HG03439 (cell line): ENCODE data around the gene MGLL.
"Not testable (repeated sequence)": the region's sequence is repeated elsewhere in the genome, so short reads cannot be mapped to it uniquely, and the experiment has no call there.

Experiments
- ATAC-seq: cut with Tn5 transposase; IDR thresholded peaks from one replicate; pipeline ENCODE4 v1.9.1; 2021; ENCODE audit warnings: mild to moderate bottlenecking, moderate library complexity; ENCODE audit not compliant: unreplicated experiment

Gene MGLL

GRCh38 chr3:127692501-127693335, 129.6 kb downstream of the MGLL start:
- ATAC-seq = no peak

- no peak for ATAC-seq
Measured at GRCh38 chr3:127691974-127692373, 130.3 kb downstream of the MGLL start.

DNA sequence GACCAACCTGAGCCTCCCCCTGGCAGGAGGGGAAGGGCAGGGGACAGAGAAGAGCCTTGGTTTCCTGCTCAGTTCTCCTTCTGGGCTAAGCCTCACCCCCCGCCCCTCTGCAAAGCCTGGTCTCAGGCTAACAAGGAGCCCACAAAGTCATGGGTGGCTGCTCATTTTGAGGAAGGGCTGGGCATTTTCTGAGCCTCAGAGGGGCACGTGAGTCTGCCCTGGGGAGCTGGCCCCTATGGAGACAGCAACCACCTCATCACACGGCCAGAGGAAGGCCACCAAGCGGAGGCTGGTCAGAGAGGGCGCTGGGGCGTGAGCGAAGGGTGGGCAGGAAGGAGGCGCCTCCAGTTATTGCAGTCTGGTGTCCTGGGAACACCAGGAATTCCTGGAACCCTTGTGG, 130.8 kb downstream of the MGLL start:
- no peak for ATAC-seq

GRCh38 chr3:127690823-127691452, 131.4 kb downstream of the MGLL start:
- ATAC-seq = no peak

DNA sequence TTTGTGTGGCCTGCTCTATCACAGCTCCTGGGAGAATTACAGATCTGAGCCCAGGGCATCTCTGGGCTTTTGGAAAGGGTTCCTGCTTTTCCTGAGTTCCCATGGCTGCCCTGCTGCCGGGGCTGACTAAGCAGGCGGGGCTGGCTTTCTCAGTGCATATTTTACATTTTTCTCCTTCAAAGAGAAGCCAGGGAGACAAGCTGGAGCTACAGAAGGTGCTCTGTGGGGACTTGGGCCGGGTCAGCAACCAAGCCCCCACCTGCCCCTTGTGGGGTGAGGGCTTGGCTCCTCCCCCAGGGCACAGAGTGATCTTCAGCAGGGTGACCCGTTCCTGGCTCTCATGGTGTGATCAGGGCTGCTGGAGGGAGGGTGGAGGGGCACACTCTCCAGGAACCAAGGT, 132.2 kb downstream of the MGLL start:
- no peak for ATAC-seq

- ATAC-seq = no peak
Measured at GRCh38 chr3:127689266-127689860, 133.0 kb downstream of the MGLL start.

DNA sequence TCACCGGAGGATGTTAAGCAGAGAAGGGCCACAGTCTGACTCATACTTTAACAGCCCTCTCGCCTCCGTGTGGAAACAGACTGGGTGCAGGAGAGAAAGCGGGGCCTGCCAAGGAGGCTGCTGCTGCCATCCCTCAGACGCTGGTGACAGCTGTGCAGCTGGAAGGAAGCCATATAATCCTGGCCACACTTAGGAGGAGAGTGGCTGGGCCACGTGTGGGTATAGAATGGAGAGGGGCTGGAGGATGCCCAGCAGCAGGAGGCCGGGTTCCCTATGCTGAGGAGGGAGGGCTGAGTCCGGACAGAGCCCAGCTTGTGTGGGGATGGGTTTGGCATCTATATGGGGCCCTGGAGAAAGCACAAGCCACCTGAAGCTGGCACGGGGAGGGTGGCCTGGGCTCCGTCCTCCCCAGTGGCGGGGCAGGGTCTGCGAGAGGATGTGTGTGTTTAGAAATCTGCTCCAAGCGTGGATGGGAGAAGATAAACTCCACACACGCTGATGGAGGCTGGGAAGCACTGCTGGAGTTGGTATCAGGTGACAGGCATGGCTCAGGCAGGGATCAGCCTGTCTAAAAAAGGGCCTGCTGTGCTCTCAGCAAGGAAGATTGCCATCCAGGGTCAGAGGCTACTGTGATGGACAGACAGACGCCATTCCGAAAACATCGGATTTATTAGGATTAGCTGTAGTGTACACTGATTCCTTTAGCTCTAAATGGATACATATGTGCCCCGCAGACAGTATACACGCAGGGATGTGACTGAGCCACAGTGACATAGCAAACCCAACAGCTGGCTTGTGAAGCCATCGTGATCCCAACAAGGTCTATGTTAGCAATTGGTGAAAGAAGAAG, 133.7 kb downstream of the MGLL start:
- no peak for ATAC-seq

DNA sequence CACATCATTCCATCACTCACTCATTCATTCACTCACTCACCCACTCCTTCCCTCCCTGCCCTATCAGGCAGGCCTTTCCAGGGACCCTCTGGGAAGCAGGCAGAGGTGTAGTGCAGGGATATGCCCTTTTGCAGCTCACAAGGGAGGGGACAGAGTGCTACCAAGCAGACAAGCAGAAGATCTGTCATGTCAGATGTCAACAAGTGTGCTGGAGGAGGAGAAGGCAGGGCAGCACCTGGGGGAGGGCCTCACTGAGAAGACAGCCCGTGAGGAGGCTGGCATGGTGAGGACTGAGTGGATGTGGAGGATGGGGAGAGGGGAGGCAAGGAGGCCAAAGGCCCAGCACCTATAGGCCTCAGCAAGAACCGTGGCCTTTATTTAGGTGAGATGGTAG, 134.3 kb downstream of the MGLL start:
- no peak for ATAC-seq

DNA sequence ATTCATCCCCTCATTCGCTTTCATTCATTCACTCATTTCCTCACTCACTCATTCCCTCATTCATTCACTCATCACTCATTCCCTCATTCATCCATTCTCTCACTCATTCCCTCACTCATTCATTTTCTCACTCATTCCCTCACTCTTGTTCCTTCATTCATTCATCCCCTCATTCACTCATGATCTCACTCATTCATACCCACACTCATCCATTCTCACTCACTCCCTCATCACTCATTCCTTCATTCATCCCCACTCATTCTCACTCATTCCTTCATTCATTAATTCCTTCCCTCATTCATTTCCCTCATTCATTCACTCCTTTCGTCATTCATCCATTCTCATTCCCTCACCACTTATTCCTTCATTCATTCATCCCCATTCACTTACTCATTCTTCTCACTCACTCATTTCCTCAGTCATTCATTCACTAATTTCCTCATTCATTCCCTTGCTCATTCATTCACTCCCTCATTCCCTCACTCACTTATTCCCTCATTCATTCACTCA, 135.0 kb downstream of the MGLL start:
- no peak for ATAC-seq

- ATAC-seq = no peak
Measured at GRCh38 chr3:127686512-127686894, 135.8 kb downstream of the MGLL start.

DNA sequence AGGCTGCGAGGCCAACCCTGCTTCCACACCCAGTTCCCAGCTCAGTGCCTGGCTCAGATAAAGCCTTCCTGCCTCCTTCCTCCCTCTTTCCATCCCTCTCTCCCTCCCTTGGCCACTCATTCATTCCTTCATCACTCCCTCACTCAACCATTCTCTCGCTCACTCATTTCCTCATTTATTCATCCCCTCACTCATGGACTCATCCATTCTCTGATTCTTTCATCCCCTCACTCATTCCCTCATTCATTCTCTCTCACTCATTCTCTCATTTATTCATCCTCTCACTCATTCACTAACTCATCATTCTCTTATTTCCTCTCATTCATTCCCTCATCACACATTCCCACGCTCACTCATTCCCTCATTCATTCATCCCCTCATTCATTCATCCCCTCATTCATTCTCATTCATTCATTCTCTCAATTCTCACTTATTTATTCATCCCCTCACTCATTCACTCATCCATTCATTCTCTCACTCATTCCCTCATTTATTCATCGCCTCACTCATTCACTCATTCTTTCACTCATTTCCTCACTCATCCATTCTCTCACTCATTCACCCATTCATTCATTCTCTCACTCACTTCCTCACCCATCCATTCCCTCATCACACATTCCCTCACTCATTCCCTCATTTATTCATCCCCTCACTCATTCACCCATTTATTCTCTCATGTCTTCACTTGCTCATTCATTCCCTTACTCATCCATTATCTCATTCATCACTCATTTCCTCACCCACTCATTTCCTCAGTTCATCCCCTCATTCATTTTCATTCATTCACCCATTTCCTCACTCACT, 136.4 kb downstream of the MGLL start:
- ATAC-seq = no peak

GRCh38 chr3:127684871-127685707, 137.2 kb downstream of the MGLL start:
- ATAC-seq = no peak

GRCh38 chr3:127682561-127682960, 139.8 kb downstream of the MGLL start:
- no peak for ATAC-seq

DNA sequence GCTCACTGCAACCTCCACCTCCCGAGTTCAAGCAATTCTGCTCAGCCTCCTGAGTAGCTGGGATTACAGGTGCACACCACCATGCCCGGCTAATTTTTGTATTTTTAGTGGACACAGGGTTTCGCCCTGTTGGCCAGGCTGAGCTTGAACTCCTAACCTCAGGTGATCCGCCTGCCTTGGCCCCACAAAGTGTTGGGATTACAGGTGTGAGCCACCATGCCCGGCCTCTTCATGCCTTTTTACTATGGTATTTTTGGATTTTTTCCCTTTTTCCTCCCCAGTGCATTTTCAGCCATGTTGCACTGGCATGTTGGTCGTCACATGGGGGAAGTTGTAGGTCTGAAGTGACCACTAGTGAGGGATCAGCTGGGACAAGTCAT, 140.2 kb downstream of the MGLL start:
- ATAC-seq = not testable (repeated sequence)

DNA sequence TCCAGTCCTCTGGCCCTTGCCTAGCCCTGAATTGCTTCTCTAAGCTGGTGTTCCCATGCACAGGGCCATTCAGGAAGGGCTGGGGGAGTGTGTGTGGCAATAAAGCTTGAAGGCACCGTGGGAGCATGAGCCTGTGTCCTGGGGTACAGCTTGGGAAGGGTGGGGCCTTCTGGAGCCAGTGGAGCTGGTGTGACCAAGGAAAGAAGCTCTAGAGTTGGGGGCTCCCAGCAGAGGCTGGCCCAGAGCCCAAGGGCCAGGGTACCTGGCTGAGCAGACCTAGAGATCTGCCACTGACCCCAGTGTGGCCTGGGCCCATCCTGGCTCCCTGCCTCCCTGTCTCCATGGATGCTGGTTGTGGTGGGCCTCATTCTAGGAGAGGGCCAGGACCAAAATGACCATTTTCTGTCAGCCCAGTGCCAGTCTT, 141.5 kb downstream of the MGLL start:
- ATAC-seq = no peak

GRCh38 chr3:127680146-127680661, 142.1 kb downstream of the MGLL start:
- no peak for ATAC-seq

- no peak for ATAC-seq
Measured at GRCh38 chr3:127679534-127680145, 142.7 kb downstream of the MGLL start.

DNA sequence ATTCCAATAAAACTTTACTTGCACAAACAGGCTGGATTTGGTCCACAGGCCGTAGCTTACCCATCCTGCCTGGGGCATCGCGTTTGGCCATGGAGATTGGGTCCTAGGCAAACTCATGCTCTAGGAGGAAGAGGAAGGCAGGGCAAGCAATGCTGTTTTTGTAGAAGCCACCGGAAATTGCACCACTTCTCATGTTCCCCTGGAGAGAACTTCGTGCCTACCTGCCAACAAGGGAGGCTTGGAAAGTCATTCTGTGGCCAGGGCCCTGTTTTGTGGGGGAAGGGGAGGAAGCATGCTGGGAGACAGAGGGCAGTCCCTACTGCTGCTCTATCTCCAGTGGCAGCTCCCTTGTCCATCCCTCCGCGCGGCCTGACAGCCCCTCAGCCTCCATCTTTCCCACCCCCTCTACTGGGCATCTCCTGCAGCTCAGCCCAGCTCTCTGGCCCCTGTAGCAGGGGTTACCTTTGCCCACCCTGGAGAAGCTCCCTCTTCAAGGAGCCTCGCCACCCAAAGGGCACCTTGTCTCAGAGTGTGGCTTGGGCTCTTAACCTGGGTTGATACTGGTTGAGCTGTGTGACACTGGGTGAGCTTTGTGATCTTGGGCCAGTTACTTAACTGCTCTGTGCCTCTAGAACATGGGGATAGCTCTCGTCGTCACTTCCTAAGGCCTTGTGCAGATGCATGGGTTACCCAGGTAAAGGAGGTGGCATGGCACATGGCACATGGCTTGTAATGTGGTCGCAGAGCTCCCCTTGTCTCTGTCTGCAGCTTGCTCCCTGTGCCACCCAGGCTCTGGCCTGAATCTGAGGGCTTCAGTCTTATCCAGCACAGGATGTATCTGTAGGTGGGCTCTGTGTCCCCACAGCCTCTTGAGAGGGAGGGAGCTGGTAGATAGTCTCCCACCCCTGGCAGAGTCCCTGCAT, 143.4 kb downstream of the MGLL start:
- no peak for ATAC-seq
